LoVo (cell line): Measurements from ENCODE around the gene FKBP5.
"Not testable (repeated sequence)": the region's sequence is repeated elsewhere in the genome, so short reads cannot be mapped to it uniquely, and the experiment has no call there.

Experiments used
- DNase-seq: peaks from one replicate; pipeline ENCODE4 v3.0.0-alpha.2; 2016; ENCODE audit warnings: low spot score

Gene FKBP5

DNA sequence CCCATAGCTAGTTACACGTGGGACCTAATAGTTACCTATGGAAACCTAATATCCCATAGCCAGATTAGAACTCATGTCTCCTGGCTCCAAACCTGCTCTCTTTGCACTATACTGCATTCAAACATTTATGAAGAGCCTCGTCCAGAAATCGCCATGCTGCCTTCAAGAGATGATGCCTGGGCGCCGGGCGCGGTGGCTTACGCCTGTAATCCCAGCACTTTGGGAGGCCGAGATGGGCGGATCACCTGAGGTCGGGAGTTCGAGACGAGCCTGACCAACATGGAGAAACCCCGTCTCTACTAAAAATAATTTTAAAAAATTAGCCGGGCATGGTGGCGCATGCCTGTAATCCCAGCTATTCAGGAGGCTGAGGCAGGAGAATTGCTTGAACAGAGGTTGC, 1.3 kb upstream of the FKBP5 start:
- DNase-seq: not testable (repeated sequence)

DNA sequence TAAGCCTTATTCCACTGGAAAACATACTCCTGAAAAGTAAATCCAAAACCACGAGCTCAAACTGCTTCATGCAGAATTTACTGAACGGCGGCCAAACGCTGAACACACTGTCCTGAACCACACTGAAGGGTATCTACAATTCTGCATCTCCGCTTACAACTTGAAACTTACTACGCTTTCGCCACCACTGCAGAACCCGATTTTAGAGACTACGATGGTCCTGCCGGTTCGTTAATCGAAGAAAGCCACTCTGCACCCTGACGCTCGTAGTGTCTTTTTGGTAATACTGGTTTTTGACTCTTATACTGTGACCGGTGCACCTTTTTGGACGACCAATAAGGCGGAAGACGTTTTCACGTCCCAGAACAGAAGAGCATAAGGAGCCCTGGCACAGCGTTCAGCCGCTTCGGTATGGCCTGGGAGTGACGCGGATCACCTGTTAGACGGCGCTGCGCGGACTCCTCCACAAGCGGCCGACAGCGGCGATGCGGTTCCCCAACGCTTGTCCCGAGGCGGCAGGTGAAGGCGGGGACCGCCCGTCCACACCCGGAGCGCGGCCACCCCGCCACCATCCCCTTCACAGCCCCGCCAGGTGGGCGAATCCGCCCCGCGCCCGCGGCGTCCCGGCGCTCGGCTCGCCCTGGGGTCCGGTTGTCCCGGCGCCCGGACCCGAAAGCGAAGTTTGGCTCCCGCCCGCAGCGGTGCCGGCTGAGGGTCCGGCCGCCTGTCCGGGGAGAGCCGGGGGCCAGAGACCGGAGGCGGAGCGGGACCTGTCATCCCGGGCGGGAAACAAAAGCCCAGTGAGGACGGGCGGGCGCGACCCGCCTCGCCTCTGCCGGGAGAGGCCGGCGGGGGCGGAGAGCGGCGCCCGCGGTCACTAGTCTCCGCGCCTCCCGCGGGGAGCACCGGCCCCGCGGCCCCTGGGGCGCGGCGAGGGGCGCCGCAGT, 784 bp downstream of the FKBP5 start:
- peak; percentile 60 for DNase-seq

DNA sequence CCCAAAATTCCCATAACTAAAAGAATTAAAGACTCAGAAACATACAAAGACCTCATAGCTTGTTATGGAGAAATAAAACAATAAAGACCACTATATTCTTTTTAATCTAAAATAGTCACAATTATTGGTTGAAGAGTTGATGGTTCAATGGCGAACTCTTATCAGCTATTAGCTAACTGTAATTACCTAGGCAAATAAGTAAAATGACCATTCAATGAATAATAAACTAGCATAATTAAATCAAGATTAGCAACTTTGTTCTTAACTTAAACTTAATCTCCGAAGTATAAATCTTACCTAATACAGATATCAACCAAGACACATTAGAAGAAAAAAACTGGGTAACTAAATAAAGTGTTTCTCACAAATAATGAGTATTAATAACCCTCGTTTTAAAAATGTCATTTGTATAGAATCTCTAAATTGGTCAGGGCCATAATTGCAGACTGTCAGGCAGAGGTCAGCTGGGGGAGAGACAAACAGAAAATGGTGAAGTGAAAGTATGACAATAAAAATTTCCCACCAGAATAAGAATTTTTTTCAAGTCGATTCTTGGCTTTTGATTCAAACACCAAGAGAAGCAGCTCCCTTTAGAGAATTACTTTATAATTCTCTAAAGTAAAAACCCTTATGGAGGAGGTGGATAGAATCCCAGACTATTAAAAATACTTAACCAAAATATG, 1.7 kb downstream of the FKBP5 start:
- DNase-seq: no peak

DNA sequence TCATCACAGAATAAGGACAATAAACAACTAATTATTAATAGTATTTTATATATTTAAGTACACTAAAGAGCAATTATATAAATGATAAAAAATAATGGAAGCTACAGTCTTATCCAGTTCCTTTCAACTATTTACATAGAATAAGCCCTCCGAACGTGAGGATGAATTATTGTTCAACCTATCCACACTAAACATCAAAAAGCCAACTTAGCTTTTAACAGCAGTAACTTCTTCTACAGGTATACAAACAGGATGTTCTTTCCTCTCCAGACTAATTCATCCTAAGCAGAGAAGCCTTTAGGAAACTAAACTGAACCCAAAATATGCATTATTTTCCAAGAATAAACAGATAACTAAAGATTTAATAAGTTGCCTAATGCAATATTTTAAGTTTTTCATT, 2.3 kb downstream of the FKBP5 start:
- no peak for DNase-seq

DNA sequence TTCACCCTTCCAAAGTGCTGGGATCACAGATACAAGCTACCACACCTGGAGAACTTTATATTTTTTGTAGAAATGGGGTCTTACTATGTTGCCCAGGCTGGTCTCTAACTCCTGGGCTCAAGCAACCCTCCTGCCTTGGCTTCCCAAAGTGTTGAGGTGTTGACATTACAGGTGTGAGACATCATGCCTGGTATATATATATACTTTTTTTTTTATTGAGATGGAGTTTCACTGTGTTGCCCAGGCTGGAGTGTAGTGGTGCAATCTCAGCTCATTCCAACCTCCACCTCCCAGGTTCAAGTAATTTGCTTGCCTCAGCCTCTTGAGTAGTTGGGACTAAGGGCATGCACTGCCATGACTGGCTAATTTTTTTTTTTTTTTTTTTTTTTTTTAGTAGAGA, 5.4 kb downstream of the FKBP5 start:
- DNase-seq: no peak

DNA sequence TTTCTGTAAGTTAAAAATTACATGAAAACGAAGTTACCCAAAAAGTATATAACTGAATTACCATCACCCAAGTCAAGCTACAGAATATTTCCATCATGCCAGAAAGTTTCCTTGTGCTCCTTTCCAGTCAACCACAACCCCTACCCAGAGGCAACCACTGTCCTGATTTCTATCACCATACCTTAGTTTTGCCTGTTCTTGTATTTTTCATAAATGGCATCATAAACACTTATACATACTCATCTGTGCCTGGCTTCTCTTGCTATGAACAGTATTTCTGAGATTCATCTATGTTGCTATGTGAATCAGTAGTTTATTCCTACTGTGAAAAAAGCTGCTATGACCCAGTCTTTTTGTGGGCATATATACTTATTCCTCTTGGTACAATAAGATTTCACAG, 7.4 kb downstream of the FKBP5 start:
- DNase-seq: no peak

DNA sequence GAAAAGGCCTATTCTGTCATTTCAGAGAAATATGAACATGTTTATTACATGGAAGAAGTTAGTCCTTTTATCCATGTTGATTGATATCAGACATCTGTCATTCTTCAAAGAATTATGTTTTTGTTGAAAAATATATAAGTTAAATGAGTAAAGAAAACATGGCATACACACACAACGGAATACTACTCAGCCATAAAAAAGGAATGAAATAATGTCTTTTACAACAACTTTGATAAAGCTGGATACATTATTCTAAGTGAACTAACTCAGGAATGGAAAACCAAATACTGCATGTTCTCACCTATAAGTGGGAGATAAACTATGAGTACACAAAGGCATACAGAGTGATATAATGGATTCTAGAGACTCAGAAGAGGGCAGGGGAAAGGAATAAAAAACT, 9.3 kb downstream of the FKBP5 start:
- DNase-seq: no peak

DNA sequence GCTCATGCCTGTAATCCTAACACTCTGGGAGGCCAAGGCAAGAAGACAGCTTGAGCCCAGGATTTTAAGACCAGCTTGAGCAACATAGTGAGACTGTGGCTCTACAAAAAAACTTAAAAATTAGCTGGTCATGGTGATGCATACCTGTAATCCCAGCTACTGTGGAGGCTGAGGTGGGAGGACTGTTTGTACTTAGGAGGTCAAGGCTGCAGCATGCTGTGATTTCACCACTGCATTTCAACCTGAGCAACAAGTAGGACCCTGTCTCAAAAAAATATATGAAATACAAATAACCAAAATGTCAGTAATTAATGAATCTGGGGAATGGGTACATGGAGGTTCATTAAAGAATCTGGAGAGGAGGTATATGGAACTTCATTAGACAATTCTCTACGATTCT, 9.9 kb downstream of the FKBP5 start:
- DNase-seq: no peak

DNA sequence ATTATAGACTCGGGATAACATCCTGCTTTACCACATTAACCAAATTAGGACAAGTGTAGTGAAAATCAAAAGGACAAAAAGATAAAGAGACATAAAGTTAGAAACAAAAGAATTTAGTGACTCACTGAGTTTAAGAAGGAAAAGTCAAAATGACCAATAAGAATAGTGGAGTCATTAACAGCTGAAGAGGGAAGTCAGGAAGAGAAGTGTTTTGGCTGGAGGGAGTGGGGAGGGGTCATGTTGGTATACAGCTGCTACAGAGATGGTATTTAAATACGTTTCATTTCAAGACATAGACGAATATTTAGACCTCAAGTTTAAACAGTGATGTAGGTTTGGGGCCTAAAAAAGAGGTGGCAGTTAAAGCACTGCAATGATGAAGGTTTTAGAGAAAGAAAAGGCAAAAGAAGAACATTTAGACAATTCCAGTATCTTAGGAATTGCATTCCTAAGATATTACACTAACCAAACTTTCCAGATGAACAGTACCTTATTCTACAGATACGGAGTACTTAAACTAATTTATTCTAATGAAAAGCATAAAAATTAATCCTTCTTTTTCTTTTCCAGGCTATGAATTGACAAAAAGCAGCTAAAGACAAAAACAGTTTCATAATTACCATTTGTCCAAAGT, 10.6 kb downstream of the FKBP5 start:
- DNase-seq: no peak

DNA sequence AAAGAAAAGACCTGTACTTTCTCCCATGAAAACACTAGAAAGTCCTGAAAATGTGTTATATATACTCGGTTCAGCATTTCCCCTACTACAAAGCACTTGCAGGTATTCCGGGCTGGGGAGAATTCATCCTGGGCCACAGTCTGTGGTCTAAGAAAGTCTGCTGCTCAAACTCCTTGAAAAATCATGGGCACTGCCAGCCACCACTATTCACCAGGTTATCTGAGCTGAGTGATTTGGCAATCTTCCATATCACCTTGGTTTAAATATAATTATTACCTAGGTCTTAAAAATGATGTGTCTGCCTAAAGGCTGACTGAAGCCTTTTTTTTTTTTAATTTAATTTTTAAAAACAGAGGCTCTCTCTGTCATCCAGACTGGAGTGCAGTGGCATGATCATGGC, 11.3 kb downstream of the FKBP5 start:
- DNase-seq: no peak

DNA sequence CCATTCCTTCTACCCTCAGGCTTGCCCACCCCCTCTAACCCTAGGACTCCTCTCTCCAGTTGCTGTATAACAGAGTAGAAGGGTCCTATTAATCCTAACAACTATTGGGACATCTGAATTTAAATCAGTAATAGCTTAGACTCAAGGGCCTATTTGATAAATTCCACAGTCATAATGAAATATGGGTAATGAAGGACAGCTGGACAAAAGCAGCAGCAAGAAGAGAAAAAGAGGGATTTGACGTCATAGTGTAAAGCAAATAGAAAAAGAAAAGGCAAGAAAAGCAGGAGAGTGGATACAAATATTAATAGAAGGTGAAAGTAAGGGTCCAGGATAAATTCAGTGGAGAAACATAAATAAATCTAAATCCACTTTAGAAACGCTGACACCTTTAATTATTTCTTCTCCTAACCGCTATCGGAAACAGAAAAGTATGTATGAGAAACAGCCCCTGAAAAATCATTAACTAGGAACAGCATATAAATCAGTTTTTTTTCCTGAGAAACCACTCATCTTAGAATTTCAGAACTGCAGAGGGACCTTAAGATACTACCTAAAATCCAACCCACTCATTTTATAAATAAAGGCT, 12.8 kb downstream of the FKBP5 start:
- no peak for DNase-seq

DNA sequence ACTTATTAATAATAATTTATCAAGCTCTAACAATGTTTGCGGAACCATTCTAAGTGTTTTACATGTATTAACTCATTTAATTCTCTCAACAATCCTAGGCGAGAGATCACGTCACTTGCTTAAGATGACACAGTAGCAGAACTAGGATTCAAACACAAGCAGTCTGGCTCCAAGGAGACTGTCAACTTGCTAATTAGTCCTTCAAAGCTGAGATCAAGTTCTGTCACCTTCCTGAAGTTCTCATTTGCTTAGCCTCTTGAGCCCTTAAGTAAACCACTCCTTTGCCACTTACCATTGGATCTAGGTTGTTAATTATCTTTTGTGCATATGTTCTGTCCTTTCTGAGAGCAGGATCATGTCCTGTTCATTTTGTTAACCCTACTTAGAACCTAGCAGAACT, 14.1 kb downstream of the FKBP5 start:
- DNase-seq: no peak

DNA sequence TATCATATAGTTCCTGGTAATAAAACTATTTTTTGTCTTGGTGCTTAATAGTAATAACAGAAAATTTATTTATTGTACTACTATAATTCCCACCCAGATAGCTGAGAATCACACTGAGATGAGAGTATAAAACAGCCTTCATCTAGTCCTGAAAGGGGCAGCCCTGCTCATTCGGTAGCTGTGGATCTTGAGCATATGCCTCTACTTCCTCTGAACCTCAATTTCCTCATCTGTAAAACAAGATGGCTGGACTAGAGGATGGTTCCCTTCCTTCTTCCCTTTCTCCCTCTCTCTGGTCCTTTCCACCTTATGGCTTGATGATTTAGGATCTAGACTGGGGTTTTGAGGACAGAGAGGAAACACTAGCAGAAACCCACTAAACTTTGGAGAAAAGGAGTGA, 15.0 kb downstream of the FKBP5 start:
- no peak for DNase-seq

DNA sequence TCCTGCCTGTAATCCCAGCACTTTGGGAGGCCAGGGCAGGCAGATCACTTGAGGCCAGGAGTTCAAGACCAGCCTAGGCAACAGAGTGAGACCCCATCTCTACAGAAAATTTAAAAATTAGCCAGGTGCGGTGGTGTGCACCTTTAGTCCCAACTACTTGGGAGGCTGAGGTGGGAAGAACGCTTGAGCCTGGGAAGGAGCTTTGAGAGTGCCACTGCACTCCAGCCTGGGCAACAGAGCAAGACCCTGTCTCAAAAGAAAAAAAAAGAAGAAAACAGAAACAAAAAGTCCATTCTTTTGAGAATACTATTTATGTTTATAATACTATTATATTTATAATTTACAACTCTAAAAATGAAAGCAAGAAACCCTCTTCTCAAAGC, 15.4 kb downstream of the FKBP5 start:
- DNase-seq: not testable (repeated sequence)

DNA sequence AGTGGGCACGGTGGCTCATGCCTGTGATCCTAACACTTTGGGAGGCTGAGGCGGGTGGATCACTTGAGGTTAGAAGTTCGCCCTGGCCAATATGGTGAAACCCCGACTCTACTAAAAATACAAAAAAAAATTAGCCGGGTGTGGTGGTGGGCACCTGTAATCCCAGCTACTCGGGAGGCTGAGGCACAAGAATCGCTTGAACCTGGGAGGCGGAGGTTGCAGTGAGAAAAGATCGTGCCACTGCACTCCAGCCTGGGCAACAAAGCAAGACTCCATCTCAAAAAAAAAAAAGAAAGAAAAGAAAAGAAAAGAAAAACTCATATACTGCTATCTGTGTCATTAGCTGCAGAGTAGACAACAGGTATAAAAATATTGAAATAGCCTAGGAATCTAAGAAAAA, 18.3 kb downstream of the FKBP5 start:
- not testable (repeated sequence) for DNase-seq

DNA sequence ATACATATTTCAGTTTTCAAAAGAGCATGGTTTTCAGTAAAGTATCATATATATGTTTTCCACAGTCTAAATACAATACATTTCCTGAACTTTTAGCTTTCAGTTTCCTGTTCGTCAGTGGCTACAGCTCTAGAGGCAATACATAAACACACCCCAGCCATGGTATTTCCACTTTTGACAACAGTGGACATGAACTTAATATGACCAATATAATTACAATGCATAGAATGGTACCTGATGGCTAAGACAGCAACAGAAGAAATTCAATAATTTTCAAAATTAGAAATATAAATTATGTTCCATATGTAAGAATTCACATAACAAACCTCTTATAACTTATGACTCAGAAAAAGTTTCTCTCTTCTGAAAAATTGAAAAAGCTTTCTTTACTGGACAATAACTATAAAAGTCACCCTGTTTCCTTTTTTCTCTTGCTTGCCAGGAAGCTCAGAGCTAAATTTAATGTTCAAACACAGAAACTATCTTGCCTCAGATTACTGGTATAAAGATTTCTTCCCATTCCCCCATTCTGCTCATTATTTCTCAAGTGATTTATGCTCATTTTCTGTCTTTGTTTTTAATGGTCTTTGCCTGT, 19.2 kb downstream of the FKBP5 start:
- no peak for DNase-seq

DNA sequence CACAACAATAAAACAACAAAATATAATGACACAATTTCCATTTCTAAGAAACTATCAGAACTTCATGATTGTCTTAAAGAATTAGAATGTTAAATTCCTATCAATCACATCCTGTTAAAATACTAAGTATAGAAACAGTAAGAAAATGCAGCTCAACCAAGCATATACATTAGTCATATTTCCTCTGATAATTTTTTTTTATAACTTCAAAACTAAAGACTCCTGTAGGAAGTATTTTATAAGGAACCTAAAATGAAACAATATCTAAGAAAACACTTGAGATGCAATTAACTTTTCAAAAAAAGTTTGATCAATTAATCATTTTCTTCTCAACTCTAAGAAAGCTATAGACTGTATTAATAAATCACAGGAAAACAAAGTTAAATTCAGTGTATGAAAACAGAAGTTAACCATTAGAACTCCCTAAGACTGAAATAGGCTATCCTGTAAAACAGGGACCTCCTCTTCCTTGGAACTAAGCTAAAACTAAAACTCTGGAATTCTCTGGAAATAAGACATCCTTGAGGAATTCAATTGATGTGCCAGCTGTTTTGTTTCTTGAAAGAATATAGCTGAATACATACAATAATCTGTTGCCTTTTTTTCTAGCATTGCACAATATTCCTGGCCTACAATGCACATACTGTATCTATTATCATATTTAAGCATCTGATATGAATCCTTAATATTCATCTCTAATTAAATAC, 19.8 kb downstream of the FKBP5 start:
- no peak for DNase-seq

DNA sequence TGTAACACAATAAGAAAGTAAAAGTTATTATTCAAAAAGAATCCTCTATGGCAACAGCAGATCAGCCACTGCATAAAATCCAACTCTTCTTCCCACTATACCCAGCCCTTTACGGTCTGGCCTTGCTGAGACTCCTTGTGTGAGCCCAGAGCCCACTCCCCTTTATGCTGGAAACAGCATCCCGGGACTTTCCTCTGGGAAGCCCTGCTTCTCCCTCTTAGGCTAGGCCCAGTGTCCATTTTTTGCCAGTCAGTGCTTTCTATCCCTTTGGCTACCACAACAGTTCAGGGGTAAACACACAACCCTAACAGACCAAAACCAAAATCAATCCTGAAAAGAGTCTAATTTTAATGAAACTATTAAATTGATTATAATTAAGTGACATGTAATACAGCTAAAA, 20.6 kb downstream of the FKBP5 start:
- DNase-seq: no peak

DNA sequence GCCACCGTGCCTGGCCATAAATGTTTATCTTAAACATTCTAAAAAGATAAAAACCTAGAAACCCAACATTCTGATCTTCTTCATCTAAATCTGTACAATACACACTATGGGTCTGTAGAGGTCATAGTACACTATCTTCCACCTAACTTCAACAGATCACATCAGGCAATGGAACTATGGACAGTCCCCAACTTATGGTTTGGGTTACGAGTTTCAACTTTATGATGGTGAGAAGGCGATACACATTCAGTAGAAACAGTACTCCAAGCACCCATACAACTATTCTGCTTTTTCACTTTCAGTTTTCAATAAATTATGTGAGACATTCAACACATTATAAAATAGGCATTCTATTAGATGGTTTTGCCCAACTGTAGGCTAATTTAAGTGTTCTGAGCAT, 23.1 kb downstream of the FKBP5 start:
- no peak for DNase-seq

DNA sequence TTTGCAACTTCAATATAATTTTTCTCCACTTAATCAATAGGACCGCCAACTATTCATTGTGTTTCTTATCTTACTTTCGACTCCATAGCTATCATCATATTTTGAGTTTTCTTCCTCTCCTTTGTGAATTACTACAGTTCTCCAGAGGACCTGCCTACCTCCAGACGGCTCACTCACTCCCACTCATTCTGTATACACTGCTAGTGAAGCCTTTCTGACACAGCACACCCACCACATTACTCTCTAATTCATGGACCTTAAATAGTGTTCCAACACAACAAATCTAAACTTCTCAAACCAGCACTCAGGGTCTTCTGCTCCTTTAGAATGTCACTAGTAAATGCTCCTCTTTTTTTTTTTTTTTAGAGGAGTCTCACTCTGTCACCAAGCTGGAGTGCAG, 23.8 kb downstream of the FKBP5 start:
- no peak for DNase-seq

DNA sequence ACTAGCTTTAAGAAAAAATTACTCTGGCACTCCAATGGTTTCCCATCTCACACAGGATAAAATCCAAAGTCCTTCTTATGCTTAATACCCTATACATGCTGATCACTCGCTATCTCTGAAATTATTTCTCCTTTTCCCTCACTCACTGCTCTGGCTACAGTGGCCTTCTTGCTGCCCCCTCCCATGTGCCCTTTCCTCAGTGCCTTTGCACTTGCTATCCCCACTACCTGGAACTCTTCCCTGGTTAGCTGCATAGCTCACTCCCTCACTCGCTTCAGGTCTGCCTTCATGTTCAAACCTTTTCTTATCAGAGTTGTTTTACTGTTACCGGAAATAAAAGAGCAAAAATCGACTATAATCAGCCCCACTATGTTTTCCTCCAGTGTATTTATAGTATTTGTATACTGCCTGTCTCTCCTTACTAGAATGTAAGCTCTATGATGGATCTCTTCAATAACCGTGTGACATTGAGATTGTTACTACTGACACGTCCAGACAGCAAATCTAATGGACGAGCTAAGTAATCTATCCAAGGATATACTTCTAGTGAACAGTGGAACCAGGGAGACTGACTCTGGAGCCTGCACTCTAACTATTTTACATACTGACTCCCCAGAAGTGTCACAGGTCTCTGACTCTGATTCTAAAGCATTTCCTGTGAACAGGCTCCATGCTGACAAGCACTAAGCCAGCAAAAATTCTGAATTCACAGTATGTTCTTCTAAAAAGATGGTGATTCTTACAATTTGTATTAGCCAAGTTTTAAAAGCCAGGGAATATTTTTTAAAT, 25.1 kb downstream of the FKBP5 start:
- no peak for DNase-seq
